ENCODE results near the gene KLHL22. TPM values are rescaled to one million over a fixed set of nuclear protein-coding genes. Genes with fewer than 3 reads are reported as not detected.
"Not testable (repeated sequence)": the region's sequence is repeated elsewhere in the genome, so short reads cannot be mapped to it uniquely, and the experiment has no call there.

The KLHL22 gene
- total RNA-seq, 5 donors from 2014 or later (not counting 1 experiment from before 2014, with no cell fraction given): 42.0 to 57.8 (median 47.1) TPM

DNA sequence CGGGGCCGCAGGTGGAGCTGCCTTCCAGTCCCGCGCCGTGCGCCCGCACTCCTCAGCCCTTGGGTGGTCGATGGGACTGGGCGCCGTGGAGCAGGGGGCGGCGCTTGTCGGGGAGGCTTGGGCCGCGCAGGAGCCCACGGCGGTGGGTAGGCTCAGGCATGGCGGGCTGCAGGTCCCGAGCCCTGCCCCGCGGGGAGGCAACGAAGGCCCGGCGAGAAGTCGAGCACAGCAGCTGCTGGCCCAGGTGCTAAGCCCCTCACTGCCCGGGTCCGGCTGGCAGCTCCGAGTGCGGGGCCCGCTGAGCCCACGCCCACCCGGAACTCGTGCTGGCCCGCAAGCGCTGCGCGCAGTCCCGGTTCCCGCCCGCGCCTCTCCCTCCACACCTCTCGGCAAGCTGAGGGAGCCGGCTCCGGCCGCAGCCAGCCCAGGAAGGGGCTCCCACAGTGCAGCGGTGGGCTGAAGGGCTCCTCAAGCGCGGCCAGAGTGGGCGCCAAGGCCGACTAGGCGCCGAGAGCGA, 103.2 kb downstream of the KLHL22 start:
- peaks cover 8 to 24% of the 10 kb centered on the region in 2 experiments for H3K4me1 ChIP-seq (ENCODE audit: control insufficient read depth in 1 of 2, extremely low read depth in 1 of 2, insufficient read depth in 2 of 2, low read length in 2 of 2)
- H3K36me3 Mint-ChIP-seq; ATAC-seq (replicated peaks in 1 of 4); H3K9me3 ChIP-seq; POLR2A ChIA-PET; H3K9me3 Mint-ChIP-seq; H3K27ac Mint-ChIP-seq; CTCF ChIA-PET; H3K36me3 ChIP-seq (ENCODE audit: control insufficient read depth in 2 of 2, extremely low read depth in 1 of 2, insufficient read depth in 1 of 2, low read length in 1 of 2); H3K4me3 Mint-ChIP-seq; H3K27me3 Mint-ChIP-seq; H3K27ac ChIP-seq (ENCODE audit: low read length); DNase-seq; H3K27me3 ChIP-seq (replicated peaks in 1 of 2; ENCODE audit: control insufficient read depth in 2 of 2, extremely low read depth in 1 of 2, insufficient read depth in 2 of 2, low read length in 1 of 2); H3K4me3 ChIP-seq (ENCODE audit: control insufficient read depth in 1 of 2, extremely low read depth in 1 of 2, low read length in 1 of 2): not testable (repeated sequence)
- 99% methylated on average over 50 of the region's 53 CpGs for WGBS (ENCODE audit: insufficient coverage)
- peaks cover 30 to 36% (median 32%) of the 10 kb centered on the region in 3 donors for H3K4me1 Mint-ChIP-seq

Other genes with a start within 250 kb of the KLHL22 start
- gene RTN4R, start 227.5 kb downstream of the KLHL22 start, total RNA-seq: 1 to 10 TPM in 3 of 5 donors, under 1 TPM in 2; 0.33 to 4.1 (median 2.5) TPM
- gene DGCR6L, start 175.7 kb downstream of the KLHL22 start, total RNA-seq: 10 to 100 TPM; 34.9 to 50.7 (median 46.7) TPM
- gene ZNF74, start 101.6 kb downstream of the KLHL22 start, total RNA-seq: 10 to 100 TPM in 3 of 5 donors, 1 to 10 TPM in 2; 6.8 to 19.7 (median 17.3) TPM
- 1 to 10 TPM; 1.6 to 3.1 (median 2.9) TPM for gene SCARF2, start 58.0 kb downstream of the KLHL22 start, total RNA-seq
- gene MED15, start 11.8 kb upstream of the KLHL22 start, total RNA-seq: 100 to 1,000 TPM; 214 to 317 (median 262) TPM